Naive thymus-derived CD8-positive, alpha-beta T cell (primary cell): ENCODE results near the gene PRKAR1B. TPM values are rescaled to one million over a fixed set of nuclear protein-coding genes. Genes with fewer than 3 reads are reported as not detected.
"Not testable (repeated sequence)": the region's sequence is repeated elsewhere in the genome, so short reads cannot be mapped to it uniquely, and the experiment has no call there.

Source experiments
- ATAC-seq, 2 donors: fragments of 150-1000 bp; cut with Tn5 transposase in 1 of 2; sonication (Bioruptor Pico), chemical (Tn5 transposase) in 1 of 2; 1 replicate in 1 of 2; 2 replicates in 1 of 2; pipeline ENCODE4 v1.10.0; 2021; ENCODE audit warnings: mild to moderate bottlenecking in 2 of 2, moderate library complexity in 2 of 2
- POLR2A ChIA-PET: fragments of 350-600 bp; sonication (Branson Sonifier 250); formaldehyde crosslinking; loops from one replicate; lab custom pipeline; 2021; ENCODE audit warnings: antibody characterized with exemption; lab: Charles Lee
- DNase-seq, 10 donors: peaks; one replicate each; pipeline versions ENCODE4 v3.0.0 to v3.0.0-alpha.2; 2020 to 2022
- H3K27ac Mint-ChIP-seq, 10 donors: one replicate each; pipeline ENCODE4 v1.8.0; 2020 to 2022; ENCODE audit warnings: mild to moderate bottlenecking in 10 of 10, mixed read lengths in 10 of 10, moderate library complexity in 4 of 10, inconsistent platforms in 1 of 10
- H3K27me3 Mint-ChIP-seq, 5 donors: one replicate each; pipeline ENCODE4 v1.8.0; 2021 to 2022; ENCODE audit warnings: mixed read lengths in 5 of 5
- H3K36me3 Mint-ChIP-seq, 3 donors: one replicate each; pipeline ENCODE4 v1.8.0; 2020 to 2022; ENCODE audit warnings: mixed read lengths in 3 of 3, mild to moderate bottlenecking in 2 of 3, inconsistent platforms in 1 of 3
- H3K4me1 Mint-ChIP-seq, 4 donors: one replicate each; pipeline ENCODE4 v1.8.0; 2021 to 2022; ENCODE audit warnings: mixed read lengths in 4 of 4
- H3K4me3 Mint-ChIP-seq, 10 donors: one replicate each; pipeline ENCODE4 v1.8.0; 2020 to 2022; ENCODE audit warnings: mild to moderate bottlenecking in 10 of 10, mixed read lengths in 10 of 10, moderate library complexity in 6 of 10, inconsistent platforms in 1 of 10
- H3K9me3 Mint-ChIP-seq, 9 donors: one replicate each; pipeline ENCODE4 v1.8.0; 2020 to 2022; ENCODE audit warnings: mixed read lengths in 9 of 9, mild to moderate bottlenecking in 3 of 9, inconsistent platforms in 1 of 9, moderate library complexity in 1 of 9
- polyA plus RNA-seq, 3 donors: library from polyadenylated mRNA; unstranded; fragments of 300-500 nt; fragmentation: Illumina TruSeq; gene quantifications; one replicate each; pipeline ENCODE4 v1.2.3, GENCODE V29; 2021
- total RNA-seq, 8 experiments: library from RNA in 2 of 8; stranded (reverse) in 2 of 8; gene quantifications; one replicate each; pipeline ENCODE4 v1.2.3 and lab custom pipeline; 2021 to 2026

PRKAR1B gene
- total and polyA plus RNA-seq, 5 experiments from 2014 or later = 14.6 to 47.3 (median 35.4) TPM

- DNase-seq (no peak), ATAC-seq (no peak)
- Mint-ChIP-seq H3K4me3 (no peak overlapping the region), H3K9me3 (peaks cover 0 to 8% (median 0%) of the 10 kb centered on the region in 9 donors), H3K27ac (peak overlapping the region in 2 of 10 donors; percentile 8 to 43), H3K27me3 (no peaks in the 10 kb centered on the region), H3K36me3 (peaks cover 5 to 8% (median 6%) of the 10 kb centered on the region in 3 donors), H3K4me1 (peaks cover 0 to 12% (median 5%) of the 10 kb centered on the region in 4 donors)
- POLR2A ChIA-PET = no interaction called here
Observed at GRCh38 chr7:665736-666453, 61.2 kb downstream of the PRKAR1B start.

- POLR2A ChIA-PET = interaction anchor here (0.6 kb wide), 1 partner anchor 23 kb away, joined by 3 read pairs; no protein-coding TSS in a partner anchor
- no peaks in the 10 kb centered on the region for H3K27me3 Mint-ChIP-seq
- peaks cover 0 to 12% (median 5%) of the 10 kb centered on the region in 4 donors for H3K4me1 Mint-ChIP-seq
- peaks cover 5 to 8% (median 6%) of the 10 kb centered on the region in 3 donors for H3K36me3 Mint-ChIP-seq
- ATAC-seq (no peak), DNase-seq (no peak)
- H3K27ac Mint-ChIP-seq = peak overlapping the region in 2 of 10 donors; percentile 17 to 25
- peaks cover 0 to 8% (median 0%) of the 10 kb centered on the region in 9 donors for H3K9me3 Mint-ChIP-seq
- H3K4me3 Mint-ChIP-seq = peak overlapping the region in 1 of 10 donors; percentile 18
Observed at GRCh38 chr7:664997-665735, 61.9 kb downstream of the PRKAR1B start.

- Mint-ChIP-seq H3K4me1 (peaks cover 0 to 12% (median 6%) of the 10 kb centered on the region in 4 donors), H3K9me3 (peaks cover 0 to 8% (median 0%) of the 10 kb centered on the region in 9 donors), H3K4me3 (no peak overlapping the region), H3K36me3 (peaks cover 4 to 8% (median 5%) of the 10 kb centered on the region in 3 donors), H3K27ac (peak overlapping the region in 2 of 10 donors; percentile 17 to 25), H3K27me3 (no peaks in the 10 kb centered on the region)
- POLR2A ChIA-PET = interaction anchor here (0.6 kb wide), 1 partner anchor 22 kb away, joined by 3 read pairs; no protein-coding TSS in a partner anchor
- ATAC-seq = no peak
- DNase-seq = no peak
Observed at GRCh38 chr7:664402-664775, 62.7 kb downstream of the PRKAR1B start.

- H3K27me3 Mint-ChIP-seq = no peaks in the 10 kb centered on the region
- H3K36me3 Mint-ChIP-seq = peaks cover 0 to 8% (median 4%) of the 10 kb centered on the region in 3 donors
- H3K27ac Mint-ChIP-seq = peak overlapping the region in 3 of 10 donors; percentile 16 to 78 (median 17)
- DNase-seq (no peak), ATAC-seq (no peak)
- peaks cover 0 to 12% (median 7%) of the 10 kb centered on the region in 4 donors for H3K4me1 Mint-ChIP-seq
- no peak overlapping the region for H3K4me3 Mint-ChIP-seq
- H3K9me3 Mint-ChIP-seq = no peaks in the 10 kb centered on the region
- POLR2A ChIA-PET = no interaction called here
Observed at GRCh38 chr7:662576-662975, 64.5 kb downstream of the PRKAR1B start.

DNA sequence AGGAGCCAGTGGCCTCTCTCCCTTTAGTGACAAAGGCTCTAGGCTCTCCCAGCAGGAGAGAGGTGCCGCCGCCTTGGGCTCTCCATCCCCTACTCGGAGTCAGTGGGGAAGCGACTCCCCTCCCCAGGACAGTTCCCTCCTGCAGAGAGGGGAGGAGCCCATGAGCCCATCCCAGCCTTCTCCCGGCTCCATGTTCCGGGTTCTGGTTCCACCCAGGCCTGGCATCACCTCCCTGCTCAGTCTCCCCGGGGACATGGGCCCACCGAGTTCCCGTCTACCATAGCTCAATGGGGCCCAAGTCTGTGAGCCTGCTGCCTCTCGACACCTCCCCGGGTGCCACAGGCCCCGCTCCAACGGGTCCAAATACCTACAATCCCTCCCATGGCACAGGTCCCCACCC lies 67.1 kb downstream of the PRKAR1B start:
- Mint-ChIP-seq H3K27me3 (no peaks in the 10 kb centered on the region), H3K4me3 (no peak overlapping the region), H3K9me3 (no peaks in the 10 kb centered on the region), H3K4me1 (peaks cover 0 to 12% (median 7%) of the 10 kb centered on the region in 4 donors), H3K27ac (no peak overlapping the region), H3K36me3 (peaks cover 0 to 6% (median 4%) of the 10 kb centered on the region in 3 donors)
- ATAC-seq = no peak
- no peak for DNase-seq
- POLR2A ChIA-PET = interaction anchor here (0.7 kb wide), 1 partner anchor 31 kb away, joined by 3 read pairs; no protein-coding TSS in a partner anchor

DNA sequence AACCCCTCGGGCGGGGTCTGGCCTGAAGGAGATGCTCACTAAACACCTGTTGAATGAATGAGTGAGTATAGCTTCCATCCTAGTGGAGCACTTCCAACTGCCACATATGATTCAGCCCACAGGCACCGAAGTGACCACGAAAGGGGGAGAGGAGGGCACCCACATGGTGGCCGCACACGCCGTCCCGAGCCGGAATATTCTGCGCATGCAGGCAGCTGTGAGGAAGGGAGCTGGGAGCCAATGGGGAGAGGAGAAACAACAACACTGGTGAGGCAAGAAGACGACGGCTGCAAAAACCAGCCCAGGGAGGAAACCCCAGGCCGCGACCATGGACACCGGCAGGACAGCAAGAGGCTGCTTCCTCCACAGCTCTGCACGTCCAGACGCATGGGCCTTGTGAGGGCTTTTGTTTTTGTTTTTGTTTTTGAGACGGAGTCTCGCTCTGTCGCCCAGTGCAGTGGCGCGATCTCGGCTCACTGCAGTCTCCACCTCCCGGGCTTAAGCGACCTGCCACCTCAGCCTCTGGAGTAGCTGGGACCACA lies 67.7 kb downstream of the PRKAR1B start:
- peaks cover 0 to 12% (median 7%) of the 10 kb centered on the region in 4 donors for H3K4me1 Mint-ChIP-seq
- DNase-seq (no peak), ATAC-seq (no peak)
- POLR2A ChIA-PET = interaction anchor here (0.7 kb wide), 1 partner anchor 31 kb away, joined by 3 read pairs; no protein-coding TSS in a partner anchor
- H3K36me3 Mint-ChIP-seq = peaks cover 0 to 6% (median 4%) of the 10 kb centered on the region in 3 donors
- H3K27me3 Mint-ChIP-seq = no peaks in the 10 kb centered on the region
- no peaks in the 10 kb centered on the region for H3K9me3 Mint-ChIP-seq
- peak overlapping the region in 5 of 10 donors; percentile 8 to 75 (median 62) for H3K27ac Mint-ChIP-seq
- no peak overlapping the region for H3K4me3 Mint-ChIP-seq

GRCh38 chr7:657565-658119 lies 69.4 kb downstream of the PRKAR1B start:
- ATAC-seq (no peak), DNase-seq (no peak)
- Mint-ChIP-seq H3K4me1 (peaks cover 0 to 5% (median 4%) of the 10 kb centered on the region in 4 donors), H3K27ac (peak overlapping the region in 3 of 10 donors; percentile 16 to 71 (median 46)), H3K9me3 (no peaks in the 10 kb centered on the region), H3K36me3 (peaks cover 0 to 6% (median 4%) of the 10 kb centered on the region in 3 donors), H3K4me3 (no peak overlapping the region), H3K27me3 (no peaks in the 10 kb centered on the region)
- POLR2A ChIA-PET = no interaction called here

DNA sequence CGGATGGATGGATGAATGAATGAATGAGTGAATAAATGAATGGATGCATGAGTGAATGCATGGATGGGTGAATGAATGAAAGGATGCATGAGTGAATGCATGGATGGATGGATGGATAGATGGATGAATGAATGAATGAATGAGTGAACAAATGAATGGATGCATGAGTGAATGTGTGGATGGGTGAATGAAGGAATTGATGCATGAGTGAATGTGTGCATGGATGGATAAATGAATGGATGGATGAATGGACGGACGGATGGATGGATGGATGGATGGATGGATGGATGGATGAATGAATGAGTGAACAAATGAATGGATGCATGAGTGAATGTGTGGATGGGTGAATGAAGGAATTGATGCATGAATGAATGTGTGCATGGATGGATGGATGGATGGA lies 70.1 kb downstream of the PRKAR1B start:
- H3K36me3 Mint-ChIP-seq, H3K4me3 Mint-ChIP-seq, DNase-seq, ATAC-seq, H3K27me3 Mint-ChIP-seq, H3K4me1 Mint-ChIP-seq, H3K9me3 Mint-ChIP-seq, POLR2A ChIA-PET, H3K27ac Mint-ChIP-seq: not testable (repeated sequence)

GRCh38 chr7:655758-656157 lies 71.3 kb downstream of the PRKAR1B start:
- no peaks in the 10 kb centered on the region for H3K27me3 Mint-ChIP-seq
- no peak overlapping the region for H3K27ac Mint-ChIP-seq
- H3K9me3 Mint-ChIP-seq = peaks cover 0 to 3% (median 0%) of the 10 kb centered on the region in 9 donors
- POLR2A ChIA-PET = interaction anchor here (0.6 kb wide), 1 partner anchor 55 kb away, joined by 3 read pairs; no protein-coding TSS in a partner anchor
- no peak for DNase-seq
- peaks cover 0 to 2% (median under 1%) of the 10 kb centered on the region in 4 donors for H3K4me1 Mint-ChIP-seq
- H3K36me3 Mint-ChIP-seq = peaks cover 0 to 6% (median 4%) of the 10 kb centered on the region in 3 donors
- no peak overlapping the region for H3K4me3 Mint-ChIP-seq
- ATAC-seq = no peak

DNA sequence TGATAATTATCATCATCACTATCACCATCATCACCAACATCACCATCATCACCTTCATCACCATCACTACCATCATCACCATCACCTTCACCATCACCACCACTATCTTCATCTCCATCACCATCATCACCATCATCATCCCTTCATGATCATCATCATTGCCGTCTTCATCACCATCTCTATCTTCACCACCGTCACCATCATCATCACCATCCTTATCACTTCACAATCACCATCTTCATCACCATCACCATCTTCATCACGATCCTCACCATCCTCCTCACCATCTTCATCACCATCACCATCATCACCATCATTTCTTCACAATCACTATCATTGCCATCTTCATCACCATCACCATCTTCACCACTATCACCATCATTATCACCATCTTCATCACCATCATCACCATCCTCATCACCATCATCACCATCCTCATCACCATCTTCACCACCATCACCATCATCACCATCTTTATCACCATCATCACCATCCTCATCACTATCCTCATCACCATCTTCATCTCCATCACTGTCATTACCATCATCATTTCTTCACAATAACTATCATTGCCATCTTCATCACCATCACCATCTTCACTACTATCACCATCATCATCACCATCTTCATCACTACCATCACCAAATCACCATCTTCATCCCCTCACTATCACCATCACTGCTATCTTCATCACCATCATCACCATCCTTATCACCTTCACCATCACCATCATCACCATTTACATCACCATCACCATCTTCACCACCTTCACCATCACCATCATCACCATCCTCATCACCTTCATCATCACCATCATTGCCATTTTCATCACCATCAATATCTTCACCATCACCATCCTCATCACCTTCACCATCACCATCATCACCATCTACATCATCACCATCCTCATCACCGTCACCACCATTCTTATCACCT lies 73.0 kb downstream of the PRKAR1B start:
- Mint-ChIP-seq H3K36me3 (peaks cover 0 to 5% (median 3%) of the 10 kb centered on the region in 3 donors), H3K4me1 (peaks cover 0 to 2% (median 0%) of the 10 kb centered on the region in 4 donors), H3K27ac (no peak overlapping the region), H3K4me3 (no peak overlapping the region), H3K27me3 (no peaks in the 10 kb centered on the region), H3K9me3 (peaks cover 0 to 3% (median 0%) of the 10 kb centered on the region in 9 donors)
- DNase-seq (no peak), ATAC-seq (no peak)
- POLR2A ChIA-PET = interaction anchor here (0.6 kb wide), 1 partner anchor 24 kb away, joined by 3 read pairs; no protein-coding TSS in a partner anchor

DNA sequence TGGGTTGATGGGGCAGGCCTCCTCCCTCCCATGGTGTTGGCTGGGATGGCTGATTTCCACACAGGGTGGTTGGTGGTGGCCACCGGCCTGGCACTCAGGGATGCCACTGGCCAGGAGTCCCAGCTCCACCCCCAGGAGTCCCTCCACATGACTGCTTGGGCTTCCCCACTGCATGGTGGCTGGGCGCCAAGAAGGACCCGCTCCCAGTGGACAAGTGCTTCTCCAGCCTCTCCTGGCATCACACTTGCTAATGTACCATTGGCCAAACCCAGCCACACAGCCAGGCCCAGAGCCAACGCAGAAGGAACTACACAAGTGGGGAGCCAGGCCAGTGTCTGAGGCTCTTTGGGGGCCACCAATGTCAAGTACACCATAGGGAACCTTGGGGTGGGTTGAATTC lies 74.2 kb downstream of the PRKAR1B start:
- H3K9me3 Mint-ChIP-seq = peaks cover 0 to 3% (median 0%) of the 10 kb centered on the region in 9 donors
- POLR2A ChIA-PET = no interaction called here
- H3K4me3 Mint-ChIP-seq = no peak overlapping the region
- no peaks in the 10 kb centered on the region for H3K4me1 Mint-ChIP-seq
- H3K27me3 Mint-ChIP-seq = no peaks in the 10 kb centered on the region
- ATAC-seq = no peak
- peak in 1 of 10 donors; percentile 59 for DNase-seq
- H3K36me3 Mint-ChIP-seq = peaks cover 0 to 2% (median 0%) of the 10 kb centered on the region in 3 donors
- peak overlapping the region in 1 of 10 donors; percentile 47 for H3K27ac Mint-ChIP-seq
